Liver (tissue), 9 donors: ENCODE results near the gene LSM11. TPM values are rescaled to one million over a fixed set of nuclear protein-coding genes. Genes with fewer than 3 reads are reported as not detected.

ENCODE experiments used
- DNase-seq: peaks from one replicate; pipeline ENCODE4 v3.0.0-alpha.2; 2017; ENCODE audit warnings: low spot score
- H3K27ac ChIP-seq, 2 donors: one replicate each; pipeline ENCODE4 v1.7.0; 2013; ENCODE audit warnings: inconsistent platforms in 2 of 2, low read length in 2 of 2, control low read depth in 1 of 2, low read depth in 1 of 2, mild to moderate bottlenecking in 1 of 2
- H3K27me3 ChIP-seq, 4 donors: one replicate each; pipeline versions ENCODE4 v1.6.1 to v1.7.0; 2013; ENCODE audit warnings: low read length in 3 of 4, inconsistent platforms in 1 of 4, mild to moderate bottlenecking in 1 of 4, moderate library complexity in 1 of 4; ENCODE audit not compliant: control insufficient read depth in 4 of 4, insufficient read depth in 4 of 4
- H3K36me3 ChIP-seq, 4 donors: one replicate each; pipeline versions ENCODE4 v1.6.1 to v1.7.0; 2013; ENCODE audit warnings: low read length in 3 of 4, mild to moderate bottlenecking in 3 of 4, low read depth in 1 of 4, moderate library complexity in 1 of 4; ENCODE audit not compliant: control insufficient read depth in 4 of 4, insufficient read depth in 3 of 4
- H3K4me1 ChIP-seq, 4 donors: one replicate each; pipeline versions ENCODE4 v1.6.1 to v1.7.0; 2013; ENCODE audit warnings: low read length in 3 of 4, mild to moderate bottlenecking in 3 of 4, moderate library complexity in 1 of 4; ENCODE audit not compliant: control insufficient read depth in 4 of 4, insufficient read depth in 4 of 4
- H3K4me3 ChIP-seq, 3 donors: one replicate each; pipeline versions ENCODE4 v1.6.1 to v1.7.0; 2013; ENCODE audit warnings: low read length in 3 of 3, control low read depth in 1 of 3, low read depth in 1 of 3, mild to moderate bottlenecking in 1 of 3
- H3K9ac ChIP-seq, 2 donors: one replicate each; pipeline ENCODE4 v1.7.0; 2013; ENCODE audit warnings: low read length in 2 of 2, mild to moderate bottlenecking in 2 of 2, moderate library complexity in 2 of 2, control low read depth in 1 of 2, low read depth in 1 of 2
- H3K9me3 ChIP-seq, 4 donors: one replicate each; pipeline versions ENCODE4 v1.6.1 to v1.7.0; 2013; ENCODE audit warnings: low read length in 3 of 4; ENCODE audit not compliant: control insufficient read depth in 4 of 4
- EGR1 ChIP-seq, 2 donors: IDR thresholded peaks; 2 replicates each; pipeline ENCODE4 v1.6.1; 2016 to 2018; ENCODE audit warnings: antibody characterized with exemption in 2 of 2, low read depth in 2 of 2
- FOXA1 ChIP-seq: IDR thresholded peaks from 2 replicates; pipeline ENCODE4 v1.6.1; 2016; ENCODE audit warnings: antibody characterized with exemption
- GABPA ChIP-seq, 2 donors: IDR thresholded peaks in 1 of 2; conservative IDR thresholded peaks in 1 of 2; 2 replicates each; pipeline ENCODE4 v1.6.1; 2016; ENCODE audit warnings: antibody characterized with exemption in 2 of 2, mild to moderate bottlenecking in 1 of 2, moderate library complexity in 1 of 2
- HNF4A ChIP-seq, 2 donors: conservative IDR thresholded peaks; 2 replicates each; pipeline ENCODE4 v1.6.1; 2016; ENCODE audit warnings: antibody characterized with exemption in 2 of 2, mild to moderate bottlenecking in 2 of 2
- HNF4G ChIP-seq: IDR thresholded peaks from 2 replicates; pipeline ENCODE4 v1.6.1; 2016; ENCODE audit warnings: antibody characterized with exemption
- JUND ChIP-seq, 2 donors: IDR thresholded peaks; 2 replicates each; pipeline ENCODE4 v1.6.1; 2016; ENCODE audit warnings: antibody characterized with exemption in 2 of 2
- RAD21 ChIP-seq, 2 donors: IDR thresholded peaks; 2 replicates each; pipeline ENCODE4 v1.6.1; 2016; ENCODE audit warnings: antibody characterized with exemption in 2 of 2, mild to moderate bottlenecking in 2 of 2
- REST ChIP-seq: IDR thresholded peaks from 2 replicates; pipeline ENCODE4 v1.6.1; 2016; ENCODE audit warnings: antibody characterized with exemption, mild to moderate bottlenecking
- SP1 ChIP-seq: IDR thresholded peaks from 2 replicates; pipeline ENCODE4 v1.6.1; 2018; ENCODE audit warnings: antibody characterized with exemption, mild to moderate bottlenecking
- WGBS: extraction: QIAGEN DNeasy Blood & Tissue Kit; methylation state at CpG from one replicate; pipeline ENCODE4 v1.1.7; 2013; 5-methylcytosine and 5-hydroxymethylcytosine counted together
- polyA plus RNA-seq, 2 donors: library from polyadenylated mRNA; stranded (reverse) in 1 of 2; unstranded in 1 of 2; fragments of 200-250 nt in 1 of 2; fragments of >200 nt in 1 of 2; fragmentation: Nextera tagmentation in 1 of 2; extraction: Ambion mirVana in 1 of 2; gene quantifications; one replicate each; pipeline versions ENCODE4 v1.2.1 to v1.2.3, GENCODE V29; 2013 to 2015
- total RNA-seq, 2 donors: library from RNA; depleted of rRNA; stranded (reverse); fragments of >200 nt; gene quantifications; one replicate each; pipeline ENCODE4 v1.2.3, GENCODE V29; 2014
- TF ChIP-seq, protein P1 (sequence below): fragments of 150-350 bp; IDR thresholded peaks from 2 replicates; pipeline ENCODE4 v1.5.1; 2017; ENCODE audit warnings: improper control_type of control experiment, low read depth, low read length; ENCODE audit not compliant: missing input control
- donor health status: healthy.
- donor health status: healthy.
- donor health status: healthy.
- donor health status: healthy.
- donor health status: healthy.

Gene LSM11
- total and polyA plus RNA-seq, 4 donors = 0.42 to 4.0 (median 1.2) TPM

DNA sequence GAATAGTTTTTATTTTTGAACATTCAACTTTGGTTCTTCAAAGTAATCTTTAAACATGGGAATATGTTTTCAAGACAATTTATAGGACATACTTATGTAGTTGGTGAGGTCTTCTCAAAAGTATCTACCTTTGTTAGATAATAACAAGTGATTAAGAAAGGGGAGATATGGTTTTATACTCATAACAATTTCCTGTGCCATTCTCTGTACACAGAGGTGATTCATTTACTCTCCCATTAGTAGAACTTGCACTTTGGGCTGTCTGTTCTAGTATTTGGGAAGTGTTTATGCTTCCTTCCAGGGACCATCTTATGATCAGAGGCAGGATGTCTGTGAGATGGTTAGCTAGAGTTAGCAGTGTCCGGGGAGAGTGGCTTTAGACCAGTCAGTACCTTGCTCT lies 15.2 kb downstream of the LSM11 start (continued):
- TF ChIP-seq REST = no peak
- TF ChIP-seq HNF4A (conservative IDR thresholded peaks at IDR 0.05) = no peak
- no peak for TF ChIP-seq EGR1 (IDR thresholded peaks at IDR 0.05; ENCODE audit: low read depth in 2 of 2)
- TF ChIP-seq SP1 = no peak
- no peak for TF ChIP-seq GABPA (IDR thresholded peaks at IDR 0.05 in 1 of 2, conservative IDR thresholded peaks at IDR 0.05 in 1 of 2)
- no peak for TF ChIP-seq FOXA1

DNA sequence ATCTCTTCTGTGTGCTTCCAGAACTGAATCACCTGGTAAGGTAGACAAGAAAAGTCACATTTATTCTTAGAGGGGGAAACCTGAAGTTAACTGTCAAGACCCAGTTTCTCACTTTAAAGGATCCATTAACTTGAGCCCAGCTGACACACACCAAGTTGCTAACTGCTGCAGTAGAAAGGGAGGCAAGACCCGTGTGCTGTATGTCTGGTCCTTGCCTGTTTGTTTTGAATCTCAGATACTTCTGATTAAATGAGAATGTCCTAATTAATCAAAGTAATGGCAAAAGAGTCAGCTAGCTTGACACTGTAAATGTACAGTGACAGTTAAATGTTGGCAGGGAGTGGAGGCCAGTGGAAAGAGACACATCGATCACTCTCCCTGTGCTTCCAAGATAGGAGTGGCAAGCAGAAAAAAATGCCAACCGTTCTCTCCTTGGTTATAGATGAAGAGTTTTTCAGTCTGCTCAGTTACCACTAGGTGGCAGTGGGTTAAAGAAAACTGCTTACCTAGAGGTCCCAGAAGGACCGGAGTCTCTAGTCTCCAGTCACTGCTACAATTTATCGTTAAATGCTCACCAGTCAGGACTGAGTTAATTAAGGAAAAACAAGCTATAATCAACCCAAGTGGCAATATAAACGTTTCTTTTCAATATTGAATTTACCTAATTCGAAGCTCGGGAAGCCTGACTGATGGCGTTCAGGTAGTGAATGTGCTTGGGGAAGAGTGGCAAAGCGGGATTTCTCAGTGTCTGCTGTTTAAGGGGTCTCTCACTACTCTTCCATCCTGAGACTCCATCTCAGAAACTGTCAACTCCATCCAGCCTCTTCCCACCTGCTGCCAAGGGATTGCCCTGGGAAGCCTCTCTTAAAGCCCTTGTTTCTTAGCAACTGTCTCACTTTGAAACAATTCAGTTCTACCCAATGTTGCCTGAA lies 18.4 kb downstream of the LSM11 start:
- TF ChIP-seq REST (no peak), RAD21 (IDR thresholded peaks at IDR 0.05) (peak; percentile 85 to 90), HNF4G (no peak), JUND (IDR thresholded peaks at IDR 0.05) (no peak)
- TF ChIP-seq, protein P1, sequence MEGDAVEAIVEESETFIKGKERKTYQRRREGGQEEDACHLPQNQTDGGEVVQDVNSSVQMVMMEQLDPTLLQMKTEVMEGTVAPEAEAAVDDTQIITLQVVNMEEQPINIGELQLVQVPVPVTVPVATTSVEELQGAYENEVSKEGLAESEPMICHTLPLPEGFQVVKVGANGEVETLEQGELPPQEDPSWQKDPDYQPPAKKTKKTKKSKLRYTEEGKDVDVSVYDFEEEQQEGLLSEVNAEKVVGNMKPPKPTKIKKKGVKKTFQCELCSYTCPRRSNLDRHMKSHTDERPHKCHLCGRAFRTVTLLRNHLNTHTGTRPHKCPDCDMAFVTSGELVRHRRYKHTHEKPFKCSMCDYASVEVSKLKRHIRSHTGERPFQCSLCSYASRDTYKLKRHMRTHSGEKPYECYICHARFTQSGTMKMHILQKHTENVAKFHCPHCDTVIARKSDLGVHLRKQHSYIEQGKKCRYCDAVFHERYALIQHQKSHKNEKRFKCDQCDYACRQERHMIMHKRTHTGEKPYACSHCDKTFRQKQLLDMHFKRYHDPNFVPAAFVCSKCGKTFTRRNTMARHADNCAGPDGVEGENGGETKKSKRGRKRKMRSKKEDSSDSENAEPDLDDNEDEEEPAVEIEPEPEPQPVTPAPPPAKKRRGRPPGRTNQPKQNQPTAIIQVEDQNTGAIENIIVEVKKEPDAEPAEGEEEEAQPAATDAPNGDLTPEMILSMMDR = peak; percentile 75
- no peak overlapping the region for H3K27ac ChIP-seq
- H3K9me3 ChIP-seq = no peaks in the 10 kb centered on the region
- H3K4me1 ChIP-seq = peaks cover 0 to 7% (median 2%) of the 10 kb centered on the region in 4 donors
- H3K9ac ChIP-seq = no peak overlapping the region
- H3K36me3 ChIP-seq = no peaks in the 10 kb centered on the region
- H3K27me3 ChIP-seq = no peaks in the 10 kb centered on the region
- WGBS = 34% methylated on average over 10 of the region's 10 CpGs
- H3K4me3 ChIP-seq = no peak overlapping the region
- no peak for DNase-seq
